Measurements from ENCODE around the gene RIMBP2.
"Not testable (repeated sequence)": the region's sequence is repeated elsewhere in the genome, so short reads cannot be mapped to it uniquely, and the experiment has no call there.

Gene RIMBP2

GRCh38 chr12:130706311-130706710, 9.8 kb downstream of the RIMBP2 start:
- ATAC-seq (no peak), DNase-seq (no peak)

- ATAC-seq, result no peak
- no peak for DNase-seq
Measured at GRCh38 chr12:130705178-130705822, 10.8 kb downstream of the RIMBP2 start.

- no peak for ATAC-seq
Measured at GRCh38 chr12:130704606-130705005, 11.5 kb downstream of the RIMBP2 start.

GRCh38 chr12:130703733-130704375, 12.2 kb downstream of the RIMBP2 start:
- no peak for ATAC-seq

More at GRCh38 chr12:130704606-130705005, 11.5 kb downstream of the RIMBP2 start:
- no peak for DNase-seq

GRCh38 chr12:130702966-130703732, 12.9 kb downstream of the RIMBP2 start:
- no peak for DNase-seq
- no peak for ATAC-seq

More at GRCh38 chr12:130703733-130704375, 12.2 kb downstream of the RIMBP2 start:
- no peak for DNase-seq

GRCh38 chr12:130701402-130701744, 14.7 kb downstream of the RIMBP2 start:
- ATAC-seq (no peak), DNase-seq (no peak)

- DNase-seq (no peak), ATAC-seq (no peak)
Measured at GRCh38 chr12:130700492-130701401, 15.4 kb downstream of the RIMBP2 start.

- DNase-seq (no peak), ATAC-seq (no peak)
Measured at GRCh38 chr12:130698106-130698505, 18.0 kb downstream of the RIMBP2 start.

GRCh38 chr12:130696379-130697100, 19.6 kb downstream of the RIMBP2 start:
- DNase-seq (no peak), ATAC-seq (no peak)

GRCh38 chr12:130695061-130695460, 21.0 kb downstream of the RIMBP2 start:
- DNase-seq (no peak), ATAC-seq (no peak)

GRCh38 chr12:130689408-130690405, 26.4 kb downstream of the RIMBP2 start:
- no peak for DNase-seq
- no peak for ATAC-seq

GRCh38 chr12:130688999-130689398, 27.1 kb downstream of the RIMBP2 start:
- DNase-seq, ATAC-seq: not testable (repeated sequence)

- ATAC-seq (no peak), DNase-seq (no peak)
Measured at GRCh38 chr12:130687796-130688778, 28.0 kb downstream of the RIMBP2 start.

- DNase-seq (no peak), ATAC-seq (no peak)
Measured at GRCh38 chr12:130687190-130687589, 28.9 kb downstream of the RIMBP2 start.

- DNase-seq (no peak), ATAC-seq (no peak)
Measured at GRCh38 chr12:130686511-130686991, 29.5 kb downstream of the RIMBP2 start.

GRCh38 chr12:130685850-130686249, 30.2 kb downstream of the RIMBP2 start:
- DNase-seq (no peak), ATAC-seq (no peak)

- ATAC-seq, result no peak
- no peak for DNase-seq
Measured at GRCh38 chr12:130685250-130685787, 30.8 kb downstream of the RIMBP2 start.

- DNase-seq, result no peak
- no peak for ATAC-seq
Measured at GRCh38 chr12:130683811-130684210, 32.3 kb downstream of the RIMBP2 start.
